T-helper 1 cell treated with Interleukin-12 subunit alpha and Interleukin-12 subunit beta and Interleukin-4 antibody, amounts not matched to agents 30 ng/mL and 1 ng/mL, for 36 hours (primary cell): ENCODE results near the gene GJA5. TPM values are rescaled to one million over a fixed set of nuclear protein-coding genes. Genes with fewer than 3 reads are reported as not detected.
"Not testable (repeated sequence)": the region's sequence is repeated elsewhere in the genome, so short reads cannot be mapped to it uniquely, and the experiment has no call there.

Source experiments
- intact Hi-C: fragments of 100-400 bp; cut with micrococcal nuclease; formaldehyde crosslinking; loops from one replicate; pipeline ENCODE4 v1.15.1; 2024
- total RNA-seq: library from RNA; stranded (reverse); gene quantifications from 2 replicates; pipeline ENCODE4 v1.2.3, GENCODE V29; 2022

The GJA5 gene
- total RNA-seq, 1 donor from 2014 or later = not detected

GRCh38 chr1:147762233-147763024 lies 2.0 kb upstream of the GJA5 start:
- intact Hi-C loops = no loop called here

- intact Hi-C loops = no loop called here
These were observed 1.9 kb downstream of the GJA5 start for GRCh38 chr1:147758379-147759100.

- intact Hi-C loops = no loop called here
These were observed 3.1 kb downstream of the GJA5 start for GRCh38 chr1:147757015-147757990.

- intact Hi-C loops = no loop called here
These were observed 4.1 kb downstream of the GJA5 start for GRCh38 chr1:147756341-147756740.

DNA sequence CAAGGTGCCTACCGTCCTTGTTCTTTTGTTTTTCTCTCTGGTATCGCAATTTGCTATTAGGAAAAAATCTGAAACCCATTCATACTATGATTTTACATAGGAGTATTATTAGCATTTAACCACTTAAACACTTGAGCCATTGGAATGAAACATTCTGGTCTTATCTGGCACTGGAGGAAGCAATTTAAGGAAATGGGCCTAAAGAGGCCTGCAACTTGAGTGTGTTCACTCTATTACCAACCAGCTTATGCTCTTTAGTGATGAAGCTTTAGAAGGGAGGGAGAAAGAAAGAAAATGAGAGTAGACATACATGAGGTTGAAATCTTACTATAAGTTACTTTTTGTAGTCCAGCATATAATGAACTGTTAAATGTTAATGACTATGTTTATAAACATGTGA lies 5.7 kb downstream of the GJA5 start:
- intact Hi-C loops = no loop called here

DNA sequence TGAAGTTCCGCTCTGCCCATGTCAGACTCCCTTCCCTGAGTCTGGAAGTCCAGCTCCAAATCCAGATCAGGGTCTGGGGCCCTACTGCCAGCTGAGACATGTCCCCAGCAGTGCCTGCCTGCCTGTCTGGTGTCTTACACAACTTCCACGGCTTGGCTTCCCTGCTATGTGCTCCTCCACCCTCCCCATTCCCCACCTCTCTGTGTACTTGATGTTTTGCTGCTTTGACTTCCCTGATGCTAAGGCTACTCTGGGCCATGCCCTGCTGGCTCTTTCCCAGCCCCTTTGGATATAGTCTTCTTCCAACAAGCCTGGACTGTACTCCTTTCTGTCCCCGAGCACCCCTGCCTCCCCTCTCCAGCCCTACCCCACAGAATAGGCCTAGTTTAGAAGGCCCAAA lies 7.3 kb downstream of the GJA5 start:
- intact Hi-C loops = no loop called here

GRCh38 chr1:147752511-147752910 lies 7.9 kb downstream of the GJA5 start:
- intact Hi-C loops = no loop called here

- intact Hi-C loops = no loop called here
These were observed 9.1 kb downstream of the GJA5 start for GRCh38 chr1:147751346-147751745.

GRCh38 chr1:147750618-147751217 lies 9.7 kb downstream of the GJA5 start:
- intact Hi-C loops = no loop called here

DNA sequence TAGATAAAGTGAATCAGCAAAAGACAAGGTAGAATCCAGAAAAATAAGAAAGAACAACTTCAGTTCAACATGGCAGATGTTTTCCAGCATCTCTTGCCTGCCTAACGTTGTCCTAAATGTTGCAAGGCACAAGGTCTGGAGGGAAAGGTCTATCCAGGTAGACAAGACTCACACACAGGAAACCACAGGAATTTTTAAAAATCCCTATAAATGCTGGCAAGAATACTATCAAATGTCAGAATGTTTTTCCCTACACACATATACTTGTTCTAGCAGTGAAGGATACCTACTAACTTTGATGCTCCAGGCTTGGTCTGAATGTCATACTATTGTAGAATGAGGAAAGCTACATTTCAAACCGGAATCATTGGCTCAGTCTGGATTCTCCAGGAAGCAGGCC lies 10.6 kb downstream of the GJA5 start:
- intact Hi-C loops = no loop called here

DNA sequence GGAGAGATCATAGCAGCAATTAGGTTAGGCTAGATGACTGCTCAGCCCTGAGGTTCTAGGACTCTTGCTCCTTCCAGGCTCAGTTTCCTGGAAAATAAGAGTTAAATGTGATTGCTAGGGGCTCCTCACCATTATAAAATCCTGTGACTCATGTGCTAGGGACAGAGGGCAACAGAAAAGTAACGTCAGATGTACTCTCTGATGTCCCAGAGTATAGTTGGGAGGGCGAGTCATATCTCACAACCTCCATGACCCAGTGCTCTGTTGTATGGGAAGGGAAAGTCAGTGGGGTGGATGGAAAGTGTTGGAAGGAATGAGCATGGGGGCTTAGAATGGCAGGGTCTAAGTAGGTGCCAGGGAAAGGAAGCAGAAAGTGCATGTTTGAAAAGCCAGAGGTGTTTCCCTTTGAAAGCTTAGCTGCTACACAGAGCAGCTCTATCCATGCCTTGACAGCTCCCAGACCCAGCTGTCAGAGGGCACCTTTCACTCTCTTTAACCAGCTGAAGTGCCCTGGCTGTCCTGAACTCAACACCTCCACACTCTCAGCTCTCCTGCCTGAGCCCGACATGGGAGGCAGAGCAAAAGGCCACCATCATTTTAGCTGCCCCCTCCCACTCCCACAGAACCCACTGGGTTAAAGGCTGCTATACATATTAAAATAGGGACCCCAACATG lies 11.6 kb downstream of the GJA5 start:
- intact Hi-C loops = no loop called here

GRCh38 chr1:147747966-147748365 lies 12.4 kb downstream of the GJA5 start:
- intact Hi-C loops = no loop called here

- intact Hi-C loops = no loop called here
These were observed 15.1 kb downstream of the GJA5 start for GRCh38 chr1:147745271-147745670.

DNA sequence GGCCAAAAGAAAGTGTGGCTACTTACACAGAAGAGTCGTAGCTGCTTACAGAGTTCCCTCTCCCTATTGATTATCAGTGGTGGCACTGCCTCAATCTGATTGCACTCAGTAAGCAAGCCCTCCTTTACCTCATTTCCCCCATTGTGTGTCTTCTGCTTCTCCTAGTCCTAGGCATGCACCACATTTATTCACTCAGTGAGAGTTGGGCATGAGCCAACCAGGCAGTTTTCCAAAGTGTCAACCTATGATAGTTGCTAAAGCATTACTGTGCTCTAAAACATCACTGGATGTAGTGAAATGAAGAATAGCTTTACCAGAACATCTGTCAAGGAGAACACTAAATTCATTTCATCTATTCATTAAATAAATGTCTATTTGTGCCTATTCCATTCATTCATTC lies 19.3 kb downstream of the GJA5 start:
- intact Hi-C loops = no loop called here

- intact Hi-C loops = no loop called here
These were observed 20.0 kb downstream of the GJA5 start for GRCh38 chr1:147740391-147740790.

- intact Hi-C loops = no loop called here
These were observed 21.5 kb downstream of the GJA5 start for GRCh38 chr1:147738739-147739476.

DNA sequence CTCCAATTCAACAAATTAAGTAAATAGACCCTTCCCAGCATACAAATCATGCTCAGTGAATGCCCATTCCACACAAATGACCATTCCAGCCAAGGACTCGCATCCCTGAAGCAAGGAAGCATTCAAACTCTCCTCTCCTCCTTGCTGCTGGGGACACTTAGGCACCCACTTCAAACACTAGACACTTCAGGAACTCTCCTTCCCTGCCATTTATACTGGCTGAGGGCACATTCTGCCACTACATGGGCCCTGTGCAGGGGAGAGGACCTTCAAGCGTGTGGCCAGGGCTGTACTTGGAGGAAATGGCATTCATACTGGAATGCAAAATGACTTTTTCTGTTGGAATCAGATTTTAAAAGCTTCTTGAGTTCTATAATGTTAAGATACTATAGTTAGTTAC lies 22.3 kb downstream of the GJA5 start:
- intact Hi-C loops = no loop called here

- intact Hi-C loops = no loop called here
These were observed 23.5 kb downstream of the GJA5 start for GRCh38 chr1:147736883-147737282.

DNA sequence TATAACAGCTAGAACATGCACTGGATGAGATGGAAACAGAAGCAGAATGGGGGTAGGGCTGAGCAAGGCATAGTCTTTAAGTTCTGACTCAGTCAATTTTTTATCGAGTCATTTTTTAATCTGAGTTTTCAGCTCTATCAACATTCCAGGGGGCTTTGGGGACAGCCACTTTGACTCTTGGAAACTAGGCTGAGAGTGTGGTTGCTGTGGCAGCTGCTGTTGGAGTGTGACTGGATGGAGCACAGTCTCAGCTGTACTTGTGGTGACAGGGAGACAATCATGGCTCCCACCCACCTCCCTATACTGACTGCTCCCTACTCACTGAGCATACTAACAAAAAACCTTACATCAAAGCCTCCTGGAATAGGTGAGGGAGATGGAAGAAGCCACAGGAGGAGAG lies 25.0 kb downstream of the GJA5 start:
- intact Hi-C loops = no loop called here

DNA sequence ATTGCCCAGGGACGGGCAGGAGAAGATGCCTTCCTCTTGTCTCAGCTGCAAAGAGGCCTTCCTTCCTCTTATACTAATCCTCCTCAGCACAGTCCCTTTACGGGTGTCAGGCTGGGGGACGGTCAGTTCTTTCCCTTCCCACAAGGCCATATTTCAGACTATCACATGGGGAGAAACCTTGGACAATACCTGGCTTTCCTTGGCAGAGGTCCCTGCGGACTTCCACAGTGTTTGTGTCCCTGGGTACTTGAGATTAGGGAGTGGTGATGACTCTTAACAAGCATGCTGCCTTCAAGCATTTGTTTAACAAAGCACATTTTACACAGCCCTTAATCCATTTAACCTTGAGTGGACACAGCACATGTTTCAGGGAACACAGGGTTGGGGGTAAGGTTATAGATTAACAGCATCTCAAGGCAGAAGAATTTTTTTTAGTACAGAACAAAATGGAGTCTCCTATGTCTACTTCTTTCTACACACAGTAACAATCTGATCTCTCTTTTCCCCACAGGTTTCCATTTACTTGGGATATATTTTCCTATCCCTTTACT lies 26.0 kb downstream of the GJA5 start:
- intact Hi-C loops = not testable (repeated sequence)
